GM18508 (cell line): Measurements from ENCODE around the gene TMEM97.
"Not testable (repeated sequence)": the region's sequence is repeated elsewhere in the genome, so short reads cannot be mapped to it uniquely, and the experiment has no call there.

ENCODE experiments used
- ATAC-seq: cut with Tn5 transposase; IDR thresholded peaks from one replicate; pipeline ENCODE4 v1.9.1; 2021; ENCODE audit warnings: moderate number of reproducible peaks; ENCODE audit not compliant: insufficient read depth, unreplicated experiment

The TMEM97 gene

DNA sequence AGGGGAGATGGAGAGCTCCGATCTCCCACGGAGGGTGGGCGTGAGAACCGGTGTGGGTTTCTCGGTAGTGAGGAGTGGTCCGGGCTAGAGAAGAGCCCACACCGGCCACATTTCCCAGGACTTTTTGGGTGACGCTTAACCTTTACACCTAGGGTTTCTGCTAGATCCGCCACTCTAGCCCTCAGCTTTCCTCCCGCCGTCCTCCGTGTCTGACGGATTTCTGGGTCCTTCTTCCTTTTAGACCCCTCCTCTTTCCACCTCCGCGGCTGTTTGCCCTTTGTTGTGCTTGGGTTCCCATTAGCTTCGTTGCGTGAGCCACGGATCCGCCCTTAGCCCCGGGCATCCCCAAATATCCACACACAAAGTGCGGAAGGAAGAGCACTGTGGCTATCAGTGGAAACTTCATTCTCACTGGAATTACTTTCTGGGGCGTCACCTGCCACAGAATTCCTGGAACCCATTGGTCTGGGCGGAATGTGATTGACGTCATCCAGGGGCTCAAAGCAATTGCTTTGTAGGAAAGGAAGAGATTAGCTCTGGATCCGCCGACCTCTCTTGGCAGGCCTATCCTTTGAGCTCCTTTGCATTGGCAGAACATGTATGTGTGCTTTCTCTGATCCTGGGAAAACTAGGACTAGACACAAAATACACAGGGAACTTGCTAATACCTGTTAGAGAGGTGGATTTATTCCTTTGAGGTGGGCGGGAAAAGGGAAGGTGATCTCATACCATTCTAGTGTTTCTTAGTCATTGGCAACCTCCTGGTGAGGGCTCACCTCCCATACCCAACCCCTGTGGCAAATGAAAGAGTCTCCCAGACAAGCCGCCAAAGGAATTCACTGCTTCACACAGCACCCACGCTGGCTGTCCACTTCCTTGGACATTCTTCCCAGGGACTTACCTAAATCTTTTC is 17.2 kb downstream of the TMEM97 start:
- no peak for ATAC-seq

- ATAC-seq, result no peak
These were observed 19.2 kb downstream of the TMEM97 start for GRCh38 chr17:28338056-28338768.

GRCh38 chr17:28338769-28339212 is 19.8 kb downstream of the TMEM97 start:
- ATAC-seq, result not testable (repeated sequence)

DNA sequence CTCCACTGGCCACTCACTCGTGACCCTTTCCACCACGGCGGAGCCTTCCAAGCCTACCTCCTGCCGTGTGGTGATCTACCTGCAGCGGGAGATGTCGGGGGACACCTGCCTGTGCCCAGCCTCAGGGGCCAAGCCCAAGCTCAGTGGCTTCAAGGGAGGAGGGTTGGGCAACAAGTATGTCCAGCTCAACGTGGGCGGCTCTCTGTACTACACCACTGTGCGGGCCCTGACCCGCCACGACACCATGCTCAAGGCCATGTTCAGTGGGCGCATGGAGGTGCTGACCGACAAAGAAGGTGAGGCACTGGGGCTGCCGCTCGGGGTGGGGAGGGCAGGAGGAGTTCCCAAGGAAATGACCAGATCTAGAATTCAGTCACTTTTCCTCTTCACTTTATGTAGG is 20.4 kb downstream of the TMEM97 start:
- no peak for ATAC-seq

- ATAC-seq, result no peak
These were observed 21.4 kb downstream of the TMEM97 start for GRCh38 chr17:28340374-28340773.

GRCh38 chr17:28341516-28341915 is 22.5 kb downstream of the TMEM97 start:
- no peak for ATAC-seq

GRCh38 chr17:28342313-28342712 is 23.3 kb downstream of the TMEM97 start:
- no peak for ATAC-seq

- ATAC-seq, result no peak
These were observed 24.5 kb downstream of the TMEM97 start for GRCh38 chr17:28343491-28343932.

GRCh38 chr17:28344011-28344410 is 25.0 kb downstream of the TMEM97 start:
- no peak for ATAC-seq

- no peak for ATAC-seq
These were observed 25.5 kb downstream of the TMEM97 start for GRCh38 chr17:28344435-28344901.

GRCh38 chr17:28345419-28346198 is 26.6 kb downstream of the TMEM97 start:
- ATAC-seq, result no peak

- no peak for ATAC-seq
These were observed 27.2 kb downstream of the TMEM97 start for GRCh38 chr17:28346199-28346580.

DNA sequence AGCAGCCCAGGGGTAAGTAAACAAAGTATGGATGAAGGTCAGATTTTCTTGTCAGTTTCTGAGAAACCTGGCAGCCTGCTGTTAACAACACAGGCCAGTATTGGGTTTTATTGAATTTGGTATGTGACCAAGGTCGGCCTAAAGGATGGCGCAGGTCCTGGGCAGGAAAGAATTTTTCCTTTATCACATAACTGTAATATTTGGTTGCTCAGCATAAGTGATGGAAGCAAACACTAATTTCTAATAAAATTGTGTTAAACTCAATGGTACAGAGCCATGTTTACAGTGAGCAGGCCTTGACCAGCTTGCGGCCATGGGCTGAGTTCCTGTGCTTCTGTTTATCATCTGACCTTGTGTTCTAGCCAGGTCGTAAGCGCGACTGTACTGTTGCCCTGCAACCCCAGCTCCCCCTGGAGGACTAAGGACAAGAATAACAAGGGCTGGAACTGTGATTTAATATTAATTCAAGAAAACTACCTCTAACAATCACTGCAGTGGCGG is 27.8 kb downstream of the TMEM97 start:
- ATAC-seq, result no peak

DNA sequence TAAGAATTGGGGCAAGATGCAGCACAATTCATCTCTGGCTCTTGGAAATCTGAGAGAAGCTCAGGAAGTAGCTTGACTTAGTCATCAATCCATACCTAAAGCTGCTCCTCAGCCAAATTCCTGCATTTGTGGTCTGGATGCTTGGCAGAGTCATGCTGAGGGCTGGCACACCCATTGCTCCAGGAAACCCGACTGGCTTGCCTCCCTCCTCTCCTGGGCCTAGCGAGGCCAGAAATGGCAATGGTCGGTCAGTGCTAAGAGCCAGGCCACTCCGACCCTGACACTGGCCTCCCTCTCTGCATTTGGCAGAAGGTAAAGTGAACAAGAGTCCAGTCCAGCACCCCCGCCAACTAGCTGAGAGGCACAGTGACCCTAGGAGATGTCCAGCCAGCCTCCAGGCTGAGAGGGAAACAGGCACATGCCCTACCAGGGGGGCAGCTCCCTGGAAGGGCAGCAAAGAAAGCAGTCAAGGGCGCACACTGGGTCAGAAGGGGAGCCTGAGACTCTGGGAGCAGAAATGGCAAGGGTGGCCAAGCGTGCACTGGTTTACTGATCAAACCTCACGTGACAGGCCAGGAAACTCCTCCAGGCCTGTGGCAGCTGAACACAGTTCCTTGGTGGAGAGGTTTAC is 28.4 kb downstream of the TMEM97 start:
- ATAC-seq, result no peak

DNA sequence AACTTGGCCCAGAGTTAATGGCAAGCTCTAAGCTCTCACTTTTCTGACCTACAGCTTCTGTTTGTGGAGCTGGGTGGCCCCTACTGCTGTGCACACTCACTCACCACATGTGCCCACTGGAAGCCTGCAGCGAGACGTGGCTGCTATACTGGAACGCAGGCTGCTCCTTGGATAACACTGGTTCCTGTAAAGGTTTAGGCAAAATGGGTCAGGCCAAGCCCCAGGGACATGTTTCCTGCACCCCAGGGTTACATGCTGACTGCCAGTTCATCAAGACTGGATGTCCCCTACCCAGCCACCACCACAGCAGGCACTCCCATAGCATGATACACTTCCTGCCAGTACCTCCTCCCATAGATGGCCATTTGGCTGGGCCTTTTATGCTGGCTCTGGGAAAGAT is 30.0 kb downstream of the TMEM97 start:
- ATAC-seq, result no peak

- ATAC-seq, result no peak
These were observed 31.3 kb downstream of the TMEM97 start for GRCh38 chr17:28350271-28350670.

- no peak for ATAC-seq
These were observed 38.3 kb downstream of the TMEM97 start, which contains the start of gene POLDIP2 for GRCh38 chr17:28357061-28357900. TSS of gene POLDIP2 (minus strand) at chr17:28357527. CDS start at chr17:28357448, 79 bp downstream.

- no peak for ATAC-seq
These were observed 38.8 kb downstream of the TMEM97 start for GRCh38 chr17:28357901-28358197.

GRCh38 chr17:28363186-28363585 is 44.2 kb downstream of the TMEM97 start:
- no peak for ATAC-seq
